Astrocyte (in vitro differentiated cells and primary cell): ENCODE measurements around the gene WNT1.

Experiments used
- EZH2 ChIP-seq: IDR thresholded peaks from 2 replicates; pipeline ENCODE4 v1.6.1; 2012; ENCODE audit warnings: mild to moderate bottlenecking, low read length, inconsistent platforms; ENCODE audit not compliant: insufficient read depth
- TF ChIP-seq, protein P1 (sequence below): IDR thresholded peaks from 2 replicates; pipeline ENCODE4 v1.5.1; 2011; ENCODE audit warnings: low read depth, mild to moderate bottlenecking, inconsistent platforms, low read length, moderate library complexity; ENCODE audit not compliant: insufficient read depth

DNA sequence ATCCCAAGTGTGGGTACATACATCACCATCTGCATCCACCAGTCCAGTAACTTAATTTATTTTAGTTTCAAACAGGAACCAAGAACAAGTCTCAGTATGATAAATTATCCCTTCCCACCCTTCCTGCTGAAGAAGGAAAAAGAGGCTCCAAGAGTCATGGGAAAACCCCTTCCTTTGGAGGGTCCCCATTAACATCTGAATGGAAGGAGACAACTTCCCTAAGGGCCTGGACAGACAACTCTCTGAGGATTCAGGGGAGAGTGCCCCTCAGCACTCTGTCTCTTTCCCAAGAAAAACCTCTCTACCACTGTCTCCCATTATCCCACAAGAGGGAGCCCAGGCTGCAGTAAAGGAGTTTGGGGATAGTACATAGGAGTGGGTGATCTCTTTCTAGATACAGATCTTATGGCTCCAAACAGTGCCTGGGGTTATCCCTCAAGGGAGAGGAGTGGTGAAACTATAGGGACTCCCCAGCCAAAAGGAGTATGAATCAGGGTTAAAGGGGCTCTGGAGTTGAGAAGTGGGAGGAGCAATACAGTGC is 12.8 kb upstream of the WNT1 start:
- TF ChIP-seq, protein P1, sequence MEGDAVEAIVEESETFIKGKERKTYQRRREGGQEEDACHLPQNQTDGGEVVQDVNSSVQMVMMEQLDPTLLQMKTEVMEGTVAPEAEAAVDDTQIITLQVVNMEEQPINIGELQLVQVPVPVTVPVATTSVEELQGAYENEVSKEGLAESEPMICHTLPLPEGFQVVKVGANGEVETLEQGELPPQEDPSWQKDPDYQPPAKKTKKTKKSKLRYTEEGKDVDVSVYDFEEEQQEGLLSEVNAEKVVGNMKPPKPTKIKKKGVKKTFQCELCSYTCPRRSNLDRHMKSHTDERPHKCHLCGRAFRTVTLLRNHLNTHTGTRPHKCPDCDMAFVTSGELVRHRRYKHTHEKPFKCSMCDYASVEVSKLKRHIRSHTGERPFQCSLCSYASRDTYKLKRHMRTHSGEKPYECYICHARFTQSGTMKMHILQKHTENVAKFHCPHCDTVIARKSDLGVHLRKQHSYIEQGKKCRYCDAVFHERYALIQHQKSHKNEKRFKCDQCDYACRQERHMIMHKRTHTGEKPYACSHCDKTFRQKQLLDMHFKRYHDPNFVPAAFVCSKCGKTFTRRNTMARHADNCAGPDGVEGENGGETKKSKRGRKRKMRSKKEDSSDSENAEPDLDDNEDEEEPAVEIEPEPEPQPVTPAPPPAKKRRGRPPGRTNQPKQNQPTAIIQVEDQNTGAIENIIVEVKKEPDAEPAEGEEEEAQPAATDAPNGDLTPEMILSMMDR = peak; percentile 22
- no peak for TF ChIP-seq EZH2
